Activated CD8-positive, alpha-beta memory T cell treated with anti-CD3 and anti-CD28 coated beads, Interleukin-2, amount 50 U/mL, for 24 hours (primary cell): ENCODE data around the gene HEXD.
"Not testable (repeated sequence)": the region's sequence is repeated elsewhere in the genome, so short reads cannot be mapped to it uniquely, and the experiment has no call there.

ENCODE experiments used
- DNase-seq: peaks from one replicate; pipeline ENCODE4 v3.0.0-alpha.2; 2020; ENCODE audit errors: extremely low read depth

The HEXD gene

GRCh38 chr17:82440991-82441627 is 23.0 kb downstream of the HEXD start:
- no peak for DNase-seq

GRCh38 chr17:82441691-82442487 is 23.7 kb downstream of the HEXD start:
- DNase-seq: no peak

- no peak for DNase-seq
Measured at GRCh38 chr17:82442643-82443464, 24.7 kb downstream of the HEXD start.

DNA sequence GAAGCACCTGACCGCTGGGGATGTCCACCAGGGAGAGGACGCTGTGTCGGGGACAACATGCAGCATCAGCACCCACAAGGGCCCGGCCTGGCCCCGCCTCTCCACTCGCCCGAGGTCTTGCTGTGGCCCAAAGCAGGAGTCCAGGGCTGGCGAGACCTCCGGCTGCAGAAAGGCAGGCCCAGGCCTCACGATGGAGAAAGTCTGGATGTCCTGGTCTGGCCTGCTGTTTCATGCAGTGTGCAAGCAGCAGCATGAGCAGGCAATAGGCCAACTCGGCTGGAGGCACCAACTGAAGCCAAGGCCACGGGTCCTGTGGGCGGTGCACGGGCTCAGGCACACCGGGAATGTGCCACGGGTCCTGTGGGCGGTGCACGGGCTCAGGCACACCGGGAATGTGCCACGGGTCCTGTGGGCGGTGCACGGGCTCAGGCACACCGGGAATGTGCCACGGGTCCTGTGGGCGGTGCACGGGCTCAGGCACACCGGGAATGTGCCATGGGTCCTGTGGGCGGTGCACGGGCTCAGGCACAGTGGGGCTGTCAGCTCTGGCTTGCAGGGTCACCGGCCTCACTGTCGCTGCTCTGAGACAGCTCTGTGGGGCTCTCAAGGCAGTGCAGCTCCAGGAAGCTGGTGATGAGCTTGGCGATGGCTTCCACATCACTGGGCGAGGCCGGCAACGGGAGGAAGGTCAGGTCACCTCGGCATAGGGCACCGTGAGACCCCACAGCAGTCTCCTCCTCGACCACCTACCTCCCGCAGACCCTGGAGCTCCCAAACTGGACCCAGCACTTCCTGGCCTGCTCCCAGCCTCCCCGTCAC is 25.5 kb downstream of the HEXD start:
- no peak for DNase-seq

DNA sequence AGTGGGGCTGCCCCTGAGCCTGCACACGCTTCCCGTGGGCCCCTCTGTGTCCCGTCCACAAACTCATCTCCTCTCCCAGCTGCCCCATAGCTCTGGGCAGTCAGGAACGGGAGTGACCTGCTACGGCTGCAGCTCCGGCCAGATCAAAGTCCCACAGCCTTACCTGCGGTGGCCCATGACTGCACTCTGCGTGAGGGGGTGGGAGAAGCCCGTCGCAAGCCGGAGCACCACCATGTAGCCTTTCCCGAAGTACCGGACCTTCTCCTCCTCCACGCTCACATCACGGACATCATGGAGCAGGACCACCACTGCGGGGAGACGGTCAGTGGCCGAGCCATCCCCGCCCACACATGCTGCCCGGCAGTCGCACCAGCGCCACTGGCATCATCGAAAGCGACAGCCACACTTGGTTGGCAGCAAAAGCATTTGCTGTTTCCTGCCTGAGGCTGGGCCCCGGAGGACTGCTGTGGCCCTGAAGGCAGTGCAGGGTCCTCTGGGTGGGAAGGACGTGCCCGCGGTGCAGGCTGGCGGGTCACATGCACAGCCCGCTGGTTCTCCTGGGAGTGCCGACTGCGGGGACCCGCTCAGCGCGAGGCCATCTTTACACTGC is 26.2 kb downstream of the HEXD start:
- no peak for DNase-seq

- DNase-seq: no peak
Measured at GRCh38 chr17:82444941-82445521, 26.9 kb downstream of the HEXD start.

DNA sequence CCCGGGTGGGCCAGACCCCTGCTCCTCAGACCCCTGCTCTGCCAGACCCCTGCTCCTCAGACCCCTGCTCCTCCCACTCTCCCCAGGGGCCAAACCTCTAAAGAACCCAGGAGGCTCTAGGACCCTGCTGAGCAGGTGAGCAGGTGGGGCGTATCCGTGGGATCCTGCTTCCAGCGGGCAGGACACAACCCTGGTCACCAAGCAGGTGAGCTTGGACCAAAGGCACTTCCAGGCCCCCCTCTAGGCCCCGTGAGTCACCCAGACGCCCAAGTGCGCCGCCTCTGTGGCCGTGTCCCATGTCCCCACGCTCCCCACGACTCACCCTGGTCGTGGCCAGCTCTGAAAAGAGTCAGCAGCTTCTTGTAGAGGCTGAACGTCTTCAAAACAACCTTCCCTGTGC is 27.4 kb downstream of the HEXD start:
- DNase-seq: no peak

GRCh38 chr17:82446124-82446523 is 28.0 kb downstream of the HEXD start:
- no peak for DNase-seq

DNA sequence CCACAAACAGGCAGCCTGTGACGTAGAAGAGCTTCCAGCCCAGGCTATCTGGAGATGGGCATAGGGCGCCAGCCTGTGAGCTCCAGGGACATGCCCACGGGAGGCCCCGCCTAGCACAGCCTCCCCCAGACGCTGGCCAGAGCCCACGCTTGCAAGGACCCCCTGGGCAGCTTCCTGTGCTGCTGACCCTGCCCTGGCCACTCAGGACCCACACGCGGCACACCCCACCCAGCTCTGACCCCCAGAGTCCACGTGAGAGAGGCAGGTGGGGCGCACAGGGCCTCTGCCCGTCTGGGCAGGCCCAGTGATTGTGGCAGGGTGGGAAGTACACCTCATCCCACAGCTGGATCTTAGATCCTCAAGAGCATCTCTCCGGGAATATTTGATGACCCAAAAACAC is 28.5 kb downstream of the HEXD start:
- no peak for DNase-seq

- no peak for DNase-seq
Measured at GRCh38 chr17:82447876-82448275, 29.7 kb downstream of the HEXD start.

GRCh38 chr17:82449131-82449882 is 31.2 kb downstream of the HEXD start:
- DNase-seq: no peak

DNA sequence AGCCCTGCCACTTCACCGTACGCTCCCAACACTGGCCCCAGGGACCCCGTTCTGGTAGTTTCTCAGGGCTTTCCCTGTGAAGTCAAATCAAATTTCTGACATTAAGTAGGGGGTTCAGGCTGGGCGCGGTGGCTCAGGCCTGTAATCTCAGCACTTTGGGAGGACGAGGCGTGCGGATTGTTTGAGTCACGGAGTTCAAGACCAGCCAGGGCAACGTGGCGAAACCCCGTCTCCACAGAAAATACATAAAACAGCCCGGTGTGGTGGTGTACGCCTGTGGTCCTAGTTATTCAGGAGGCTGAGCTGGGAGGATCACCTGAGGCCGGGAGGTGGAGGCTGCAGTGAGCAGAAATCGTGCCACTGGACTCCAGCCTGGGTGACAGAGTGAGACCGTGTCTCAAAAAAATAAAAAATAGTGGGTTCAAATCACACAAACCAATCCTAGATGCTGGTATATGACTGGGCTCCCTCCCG is 31.8 kb downstream of the HEXD start:
- DNase-seq: no peak

DNA sequence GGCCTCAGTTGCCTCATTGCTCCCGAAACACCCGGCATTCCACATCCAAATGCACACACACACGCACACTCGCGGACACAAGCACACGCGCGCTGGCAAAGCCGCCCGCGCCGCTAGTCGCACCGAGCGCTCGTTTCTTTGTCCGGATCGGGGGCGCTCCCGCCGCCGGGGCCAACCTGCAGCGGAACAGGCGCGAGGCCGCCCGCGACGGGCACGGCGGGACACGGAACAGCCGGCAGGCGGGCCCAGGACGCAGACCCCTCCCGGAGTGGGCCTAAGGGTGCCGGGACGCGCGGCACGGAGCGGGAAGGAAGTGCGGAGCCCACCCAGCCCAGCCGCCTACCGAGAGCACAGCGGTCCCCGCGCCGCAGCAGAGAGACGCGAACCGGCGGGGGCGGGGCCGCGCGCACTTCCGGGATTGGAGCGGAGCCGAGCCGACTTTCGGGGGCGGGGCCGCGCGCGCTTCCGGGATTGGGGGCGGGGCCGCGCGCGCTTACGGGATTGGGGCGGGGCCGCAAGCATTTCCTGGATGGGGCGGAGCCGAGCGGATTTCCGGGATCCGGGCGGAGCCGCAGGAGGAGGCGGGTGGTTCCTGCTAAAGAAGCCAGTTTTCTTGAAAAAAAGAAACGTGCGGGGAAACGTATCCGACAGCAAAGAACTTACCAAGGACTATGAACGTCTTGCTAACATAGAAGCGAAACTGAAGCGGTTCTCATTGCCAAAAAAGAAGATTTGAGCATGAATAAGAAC is 32.4 kb downstream of the HEXD start, which contains the start of gene CYBC1:
CYBC1 (minus strand) TSS at position 396 of the 750 bp plus-strand sequence. CDS start 1,498 bp downstream, outside the sequence.
- DNase-seq: peak; percentile 79

DNA sequence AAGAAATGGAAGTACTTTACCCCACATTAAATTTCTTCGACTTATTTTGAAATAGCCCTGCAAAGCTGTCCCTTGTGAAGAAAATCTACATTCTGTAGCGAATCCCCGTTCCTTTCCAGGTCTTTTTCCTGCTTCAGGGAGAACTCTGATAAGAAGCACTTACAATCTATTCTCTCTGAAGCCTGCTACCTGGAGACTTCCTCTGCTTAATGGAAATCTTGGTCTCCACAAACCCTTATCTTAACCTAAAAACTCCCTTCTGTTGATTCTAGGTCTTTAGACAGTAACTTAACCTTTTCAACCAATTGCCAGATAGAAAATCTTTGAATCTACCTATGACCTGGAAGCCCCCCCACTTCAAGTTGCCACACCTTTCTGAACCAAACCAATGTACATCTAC is 34.0 kb downstream of the HEXD start:
- DNase-seq: no peak

- DNase-seq: not testable (repeated sequence)
Measured at GRCh38 chr17:82453151-82453550, 35.0 kb downstream of the HEXD start.

DNA sequence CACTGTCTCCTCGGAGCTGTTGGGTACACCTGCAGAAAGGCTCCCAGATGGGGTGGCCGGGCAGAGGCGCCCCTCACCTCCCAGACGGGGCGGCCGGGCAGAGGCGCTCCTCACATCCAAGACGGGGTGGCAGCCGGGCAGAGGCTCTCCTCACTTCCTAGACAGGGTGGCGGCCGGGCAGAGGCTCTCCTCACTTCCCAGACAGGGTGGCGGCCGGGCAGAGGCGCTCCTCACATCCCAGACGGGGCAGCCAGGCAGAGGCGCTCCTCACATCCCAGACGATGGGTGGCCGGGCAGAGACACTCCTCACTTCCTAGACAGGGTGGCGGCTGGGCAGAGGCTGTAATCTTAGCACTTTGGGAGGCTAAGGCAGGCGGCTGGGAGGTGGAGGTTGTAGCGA is 35.6 kb downstream of the HEXD start:
- DNase-seq: not testable (repeated sequence)

DNA sequence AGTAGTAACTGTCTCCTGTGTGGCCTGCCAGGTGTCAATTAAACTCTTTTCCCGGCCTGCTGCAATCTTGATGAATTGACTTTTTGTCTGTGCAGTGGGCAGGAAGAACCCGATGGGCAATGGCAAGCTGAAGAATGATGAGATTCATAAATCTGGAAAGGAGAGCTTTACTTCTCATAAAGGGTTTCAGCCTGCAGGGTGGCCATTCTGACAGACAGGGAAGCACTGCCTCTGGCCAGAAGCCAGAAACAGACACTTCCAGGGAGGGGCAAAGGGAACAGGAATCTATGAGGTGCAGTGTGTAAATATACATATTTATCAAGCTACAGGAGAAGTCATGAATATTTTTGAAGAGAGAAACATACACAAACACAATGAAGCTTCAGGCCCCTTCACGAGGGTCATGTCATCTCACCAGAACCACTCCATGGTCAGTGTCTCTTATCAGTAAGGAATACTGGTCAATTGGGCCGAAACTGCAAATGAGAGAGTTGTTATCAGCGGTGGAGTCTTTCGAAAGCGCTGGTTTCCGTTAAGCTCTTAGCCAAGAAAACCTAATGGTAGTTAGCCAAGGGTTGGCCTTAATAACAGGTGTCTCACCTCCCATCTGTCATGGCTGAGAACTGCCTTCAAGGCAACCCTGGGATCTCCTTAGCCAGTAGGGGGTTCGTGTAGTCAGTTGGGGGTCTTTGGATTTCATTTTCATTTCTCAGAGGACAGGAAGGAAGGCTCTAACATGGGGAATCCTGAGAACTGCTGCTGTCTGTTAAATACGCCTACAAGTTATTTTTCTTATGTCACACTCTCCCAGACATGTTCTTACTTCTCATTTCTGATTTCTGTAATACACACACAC is 39.2 kb downstream of the HEXD start:
- DNase-seq: no peak

GRCh38 chr17:82457929-82458178 is 39.7 kb downstream of the HEXD start:
- DNase-seq: no peak
